A549 (cell line): Measurements from ENCODE around the gene VWA8. TPM values are rescaled to one million over a fixed set of nuclear protein-coding genes. Genes with fewer than 3 reads are reported as not detected.

ENCODE experiments used
- ATAC-seq, 2 experiments: fragments of 200-7000 bp in 1 of 2; fragments of >200 bp in 1 of 2; cut with Nextera tagmentation in 1 of 2; cut with Tn5 transposase in 1 of 2; 3 replicates each; pipeline versions ENCODE4 v1.8.0 to v1.9.1; 2018 to 2020; ENCODE audit warnings: mild to moderate bottlenecking in 1 of 2, moderate library complexity in 1 of 2
- CTCF ChIA-PET: fragments of 300-600 bp; sonication (Branson Sonifier 250); formaldehyde crosslinking; extraction: SDS; loops from one replicate; lab custom pipeline; 2021; ENCODE audit warnings: antibody characterized with exemption, inconsistent platforms; lab: Yijun Ruan, JAX
- POLR2A ChIA-PET: fragments of 350-600 bp; formaldehyde crosslinking; extraction: SDS; loops from one replicate; lab custom pipeline; 2021; ENCODE audit warnings: antibody characterized with exemption, inconsistent platforms; lab: Yijun Ruan, JAX
- DNase-seq, 2 experiments: peaks; one replicate each; pipeline versions ENCODE4 v3.0.0 to v3.0.0-alpha.2; 2011 to 2016; ENCODE audit warnings: low read depth in 1 of 2, low spot score in 1 of 2
- FAIRE-seq: peaks from 2 replicates; lab custom pipeline; 2011; peaks lifted over from hg19 to GRCh38; lab: Jason Lieb, UNC
- H3K27ac ChIP-seq, 2 experiments: fragments of >200 bp; sonication (Bioruptor Twin); formaldehyde crosslinking; 3 replicates each; pipeline ENCODE4 v1.5.1; 2016 to 2017
- H3K4me1 ChIP-seq: fragments of >200 bp; sonication (Bioruptor Twin); formaldehyde crosslinking; 3 replicates; pipeline ENCODE4 v1.6.1; 2016
- H3K4me2 ChIP-seq: fragments of >200 bp; sonication (Bioruptor Twin); formaldehyde crosslinking; 3 replicates; pipeline ENCODE4 v1.6.1; 2016
- H3K4me3 ChIP-seq: fragments of >200 bp; sonication (Bioruptor Twin); formaldehyde crosslinking; 3 replicates; pipeline ENCODE4 v1.5.1; 2016
- H3K9me3 ChIP-seq: fragments of >200 bp; sonication (Bioruptor Twin); formaldehyde crosslinking; 3 replicates; pipeline ENCODE4 v1.6.1; 2016
- BCL3 ChIP-seq: fragments of >200 bp; sonication (Bioruptor Twin); formaldehyde crosslinking; IDR thresholded peaks from 3 replicates; pipeline ENCODE4 v1.6.1; 2016
- CBX2 ChIP-seq: fragments of 200-600 bp; sonication (generic); IDR thresholded peaks from 2 replicates; pipeline ENCODE4 v1.6.1; 2016; ENCODE audit warnings: low read depth, mild to moderate bottlenecking, borderline replicate concordance
- CTCF ChIP-seq: fragments of >200 bp; sonication (Bioruptor Twin); formaldehyde crosslinking; IDR thresholded peaks from 3 replicates; pipeline ENCODE4 v1.5.1; 2016
- E2F6 ChIP-seq: IDR thresholded peaks from 2 replicates; pipeline ENCODE4 v1.6.1; 2012; ENCODE audit warnings: low read depth, borderline replicate concordance
- EHMT2 ChIP-seq: fragments of 200-600 bp; sonication (generic); IDR thresholded peaks from 2 replicates; pipeline ENCODE4 v1.6.1; 2016; ENCODE audit warnings: antibody characterized with exemption, low read depth, mild to moderate bottlenecking, moderate library complexity
- ELK1 ChIP-seq: fragments of 150-350 bp; IDR thresholded peaks from 2 replicates; pipeline ENCODE4 v1.6.1; 2014; ENCODE audit warnings: low read depth, mild to moderate bottlenecking, low read length
- EP300 ChIP-seq, 2 experiments: fragments of >200 bp; sonication (Bioruptor Twin); formaldehyde crosslinking; IDR thresholded peaks; 2 replicates in 1 of 2; 3 replicates in 1 of 2; pipeline ENCODE4 v1.6.1; 2016 to 2017
- HDAC2 ChIP-seq: fragments of 200-600 bp; sonication (generic); IDR thresholded peaks from 2 replicates; pipeline ENCODE4 v1.6.1; 2016
- HOXA7 ChIP-seq: fragments of 250-450 bp; sonication (Bioruptor Pico); IDR thresholded peaks from 2 replicates; pipeline ENCODE4 v1.5.0; 2020; ENCODE audit warnings: mild to moderate bottlenecking, moderate library complexity
- HOXB5 ChIP-seq: fragments of 250-450 bp; sonication (Bioruptor Pico); IDR thresholded peaks from 2 replicates; pipeline ENCODE4 v1.5.0; 2020; ENCODE audit warnings: mild to moderate bottlenecking, moderate library complexity
- KDM1A ChIP-seq: fragments of 200-600 bp; sonication (generic); IDR thresholded peaks from 2 replicates; pipeline ENCODE4 v1.6.1; 2016; ENCODE audit warnings: low read depth, mild to moderate bottlenecking
- MAFK ChIP-seq: fragments of 450-650 bp; IDR thresholded peaks from 2 replicates; pipeline ENCODE4 v1.6.1; 2014; ENCODE audit not compliant: partially characterized antibody
- NR3C1 ChIP-seq: fragments of >200 bp; sonication (Bioruptor Twin); formaldehyde crosslinking; IDR thresholded peaks from 3 replicates; pipeline ENCODE4 v1.6.1; 2017
- POLR2A ChIP-seq: IDR thresholded peaks from 2 replicates; pipeline ENCODE4 v1.6.1; 2012; ENCODE audit warnings: mild to moderate bottlenecking, low read length
- RARB ChIP-seq: fragments of 250-450 bp; sonication (Bioruptor Pico); IDR thresholded peaks from 2 replicates; pipeline ENCODE4 v1.8.0; 2021; ENCODE audit warnings: mild to moderate bottlenecking, moderate library complexity
- RCOR1 ChIP-seq: fragments of 150-350 bp; IDR thresholded peaks from 2 replicates; pipeline ENCODE4 v1.6.1; 2014; ENCODE audit warnings: antibody characterized with exemption, low read length, low read depth
- REST ChIP-seq: fragments of 200-600 bp; sonication (generic); IDR thresholded peaks from 2 replicates; pipeline ENCODE4 v1.6.1; 2016; ENCODE audit warnings: antibody characterized with exemption, mild to moderate bottlenecking, moderate library complexity
- RFX5 ChIP-seq: fragments of 450-650 bp; IDR thresholded peaks from 2 replicates; pipeline ENCODE4 v1.7.1; 2014; ENCODE audit warnings: antibody characterized with exemption, mild to moderate bottlenecking, moderate library complexity
- TP53 ChIP-seq: fragments of 250-450 bp; sonication (Bioruptor Pico); IDR thresholded peaks from 2 replicates; pipeline ENCODE4 v1.5.0; 2021; ENCODE audit warnings: mild to moderate bottlenecking, moderate library complexity
- USF2 ChIP-seq: fragments of 450-650 bp; IDR thresholded peaks from 2 replicates; pipeline ENCODE4 v1.6.1; 2014; ENCODE audit warnings: antibody characterized with exemption
- ZC3H11A ChIP-seq: fragments of 450-650 bp; IDR thresholded peaks from 2 replicates; pipeline ENCODE4 v1.6.1; 2014; ENCODE audit warnings: antibody characterized with exemption, mild to moderate bottlenecking
- ZFP36 ChIP-seq: fragments of 450-650 bp; IDR thresholded peaks from 2 replicates; pipeline ENCODE4 v1.6.1; 2014; ENCODE audit warnings: borderline replicate concordance; ENCODE audit not compliant: partially characterized antibody
- ZNF302 ChIP-seq: fragments of 250-450 bp; sonication (Bioruptor Pico); IDR thresholded peaks from 2 replicates; pipeline ENCODE4 v1.9.0; 2021; ENCODE audit warnings: inconsistent platforms, mild to moderate bottlenecking, moderate library complexity
- WGBS: methylation state at CpG from one replicate; pipeline ENCODE4 v1.1.6; 2017; ENCODE audit errors: missing lambda C conversion rate; 5-methylcytosine and 5-hydroxymethylcytosine counted together
- polyA plus RNA-seq, 4 experiments: library from polyadenylated mRNA; depleted of rRNA in 3 of 4; stranded (reverse); fragments of >200 nt; fragmentation: RNase III in 1 of 4; extraction: RNeasy Plus Mini Kit Qiagen cat#74134 plus additional on column Dnase treatment in 1 of 4; gene quantifications; 2 replicates in 3 of 4; 3 replicates in 1 of 4; pipeline ENCODE4 v1.2.3, GENCODE V29; 2011 to 2017

Gene VWA8
- polyA plus RNA-seq, 2 of the 4 experiments (the other 2 are of a cell fraction): 6.4 to 15.3 TPM

- H3K27ac ChIP-seq: no peak overlapping the region
- H3K4me1 ChIP-seq: no peaks in the 10 kb centered on the region
- H3K4me3 ChIP-seq: no peak overlapping the region
- DNase-seq (no peak), ATAC-seq (no peak), FAIRE-seq (no peak)
- H3K4me2 ChIP-seq: no peak overlapping the region
- ChIA-PET POLR2A (no interaction called here), CTCF (interaction anchor here (0.6 kb wide), 1 partner anchor 258 kb away, joined by 3 read pairs; no protein-coding TSS in a partner anchor)
- no peaks in the 10 kb centered on the region for H3K9me3 ChIP-seq
- WGBS: 94% methylated on average over 6 of the region's 6 CpGs
- no peak for TF ChIP-seq HDAC2
- no peak for TF ChIP-seq HOXA7 (CRISPR knock-in tag)
- no peak for TF ChIP-seq POLR2A
- no peak for TF ChIP-seq CBX2
- TF ChIP-seq E2F6: no peak
- TF ChIP-seq NR3C1: no peak
- TF ChIP-seq HOXB5 (CRISPR knock-in tag): no peak
- no peak for TF ChIP-seq ELK1
- no peak for TF ChIP-seq BCL3
- TF ChIP-seq MAFK: no peak
- no peak for TF ChIP-seq CTCF
- no peak for TF ChIP-seq REST
- TF ChIP-seq ZC3H11A: no peak
- TF ChIP-seq ZFP36: no peak
- TF ChIP-seq TP53: no peak
- no peak for TF ChIP-seq RFX5
- TF ChIP-seq, all 56 proteins: peak for 0
These were observed 381.0 kb downstream of the VWA8 start for GRCh38 chr13:41579881-41580280.

- H3K4me3 ChIP-seq: no peak overlapping the region
- TF ChIP-seq EHMT2: no peak
- TF ChIP-seq RARB (CRISPR knock-in tag): no peak
- no peak for TF ChIP-seq RCOR1
- no peak for TF ChIP-seq EP300 (IDR thresholded peaks at IDR 0.05)
- no peak for TF ChIP-seq KDM1A
- no peak for TF ChIP-seq USF2
- TF ChIP-seq ZNF302 (CRISPR knock-in tag): no peak
- no peak overlapping the region for H3K4me2 ChIP-seq
- CTCF ChIA-PET: interaction anchor here (0.6 kb wide), 1 partner anchor 257 kb away, joined by 3 read pairs; no protein-coding TSS in a partner anchor
- no peak for DNase-seq
- no peak for ATAC-seq
- H3K27ac ChIP-seq: no peak overlapping the region
- WGBS: 89% methylated on average over 6 of the region's 6 CpGs
- no peak for FAIRE-seq
- POLR2A ChIA-PET: no interaction called here
- H3K4me1 ChIP-seq: no peaks in the 10 kb centered on the region
- H3K9me3 ChIP-seq: no peaks in the 10 kb centered on the region
These were observed 381.7 kb downstream of the VWA8 start for GRCh38 chr13:41579168-41579567.
